Heart right ventricle (tissue), 16 donors: ENCODE results near the gene PRR15L. TPM values are rescaled to one million over a fixed set of nuclear protein-coding genes. Genes with fewer than 3 reads are reported as not detected.
A peak's percentile ranks its signal among the peaks of the same experiment; 100 is the strongest.

Experiments
- ATAC-seq, 8 donors: fragments of 200-7000 bp; cut with Tn5 transposase; one replicate each; pipeline ENCODE4 v1.9.1; 2020; ENCODE audit warnings: mild to moderate bottlenecking in 8 of 8, moderate library complexity in 8 of 8, moderate number of reproducible peaks in 1 of 8
- DNase-seq, 2 donors: peaks; one replicate each; pipeline ENCODE4 v3.0.0-alpha.2; 2020
- H3K27ac ChIP-seq, 10 donors: fragments of 200-600 bp; sonication (generic) in 2 of 10; one replicate each; pipeline versions ENCODE4 v1.5.0 to v1.8.0; 2020 to 2022; ENCODE audit warnings: mild to moderate bottlenecking in 3 of 10
- H3K27me3 ChIP-seq, 7 donors: fragments of 200-600 bp; one replicate each; pipeline ENCODE4 v1.8.0; 2021 to 2022; ENCODE audit warnings: mild to moderate bottlenecking in 2 of 7
- H3K36me3 ChIP-seq, 9 donors: fragments of 200-600 bp; sonication (generic) in 1 of 9; one replicate each; pipeline versions ENCODE4 v1.5.0 to v1.8.0; 2020 to 2022; ENCODE audit warnings: mild to moderate bottlenecking in 2 of 9
- H3K4me1 ChIP-seq, 9 donors: fragments of 200-600 bp; sonication (generic) in 1 of 9; one replicate each; pipeline versions ENCODE4 v1.5.0 to v1.8.0; 2020 to 2022; ENCODE audit warnings: mild to moderate bottlenecking in 4 of 9
- H3K4me3 ChIP-seq, 10 donors: fragments of 200-600 bp; sonication (generic) in 2 of 10; one replicate each; pipeline versions ENCODE4 v1.5.0 to v1.8.0; 2020 to 2022; ENCODE audit warnings: mild to moderate bottlenecking in 7 of 10, moderate library complexity in 2 of 10
- H3K9me3 ChIP-seq, 11 donors: fragments of 200-600 bp in 10 of 11; sonication (generic) in 2 of 11; one replicate each; pipeline versions ENCODE4 v1.5.0 to v1.8.0; 2013 to 2022; ENCODE audit warnings: mild to moderate bottlenecking in 2 of 11, control low read depth in 1 of 11, moderate library complexity in 1 of 11
- WGBS, 2 donors: extraction: QIAGEN DNeasy Blood & Tissue Kit; methylation state at CpG; one replicate each; pipeline ENCODE4 v1.1.7; 2013; ENCODE audit warnings: inconsistent platforms in 1 of 2; 5-methylcytosine and 5-hydroxymethylcytosine counted together
- intact Hi-C, 10 donors: fragments of 100-400 bp; cut with DNase I; formaldehyde crosslinking; loops; one replicate each; pipeline versions ENCODE4 v1.11.1 to v1.14.2; 2022
- polyA plus RNA-seq, 2 donors: library from polyadenylated mRNA; stranded (reverse); fragments of 200-250 nt; gene quantifications; one replicate each; pipeline ENCODE4 v1.2.3, GENCODE V29; 2013
- total RNA-seq, 10 donors: library from RNA; stranded (reverse); fragmentation: NEBNext Ultra II Directional in 3 of 10; extraction: Animal tissue kit (Norgen Biotek cat#: 25700) in 3 of 10; gene quantifications; one replicate each; pipeline versions ENCODE4 v1.2.1 to v1.2.4, GENCODE V29; 2021 to 2023
- TF ChIP-seq, protein P1 (sequence below), 9 donors: fragments of 200-600 bp; sonication (generic) in 2 of 9; IDR thresholded peaks; one replicate each; pipeline versions ENCODE4 v1.5.0 to v1.8.0; 2021 to 2022; ENCODE audit warnings: antibody characterized with exemption in 9 of 9, mild to moderate bottlenecking in 5 of 9, moderate library complexity in 1 of 9
- donor health status: Arrhythmogenic right ventricular cardiomyopathy.
- donor health status: ischemic (EF 13 %, LVEDD 7.1; RV severe dilation, severe dysfunction).
- donor health status: healthy with polysubstance abuse.
- donor health status: DM: no; HTN: yes; CAD: no.
- donor health status: DM: no; HTN: no; CAD: no.
- donor health status: ischemic (EF 25% LVEDD 6.9; RV normal size, moderate dysfunction).
- donor health status: ischemic (EF 25% LVEDD 5.7; RV mildly dilated, moderate dysfunction).
- donor health status: healthy.
- donor health status: DM: yes; HTN: yes; CAD: no.
- donor health status: Ischemic cardiomyopathy.
- donor health status: ischemic (EF 35%, LVEDD 5.7; RV mildly dilated, moderate dysfunction).
- donor health status: nonischemic (EF 11% LVEDD 7.7; RV severe dilation, severe dysfunction).
- donor health status: DM: yes; HTN: yes; CAD: no.
- donor health status: PGD.
- donor health status: ischemic (EF 29% LVEDD 5.4; RV normal size, mild dysfunction).
- donor health status: nonischemic (EF 23%, LVEDD 6.1; RV moderate dilation, normal function).

PRR15L gene
- total and polyA plus RNA-seq, 12 donors = not detected

GRCh38 chr17:47946516-47946915 lies 11.2 kb downstream of the PRR15L start:
- Histone ChIP-seq H3K27me3 (no peaks in the 10 kb centered on the region), H3K9me3 (no peaks in the 10 kb centered on the region), H3K4me3 (no peak overlapping the region), H3K27ac (peak overlapping the region in 4 of 10 donors; percentile 15 to 65 (median 49)), H3K36me3 (peaks cover 0 to 41% (median 0%) of the 10 kb centered on the region in 9 donors), H3K4me1 (peaks cover 8 to 61% (median 41%) of the 10 kb centered on the region in 9 donors)
- intact Hi-C loops = loop anchor here in 9 of 10 donors (2.0 to 10.0 kb wide), 7 partner anchors 49 to 188 kb away; partner anchors contain the start of genes SCRN2 (in 8 of the 9) and SP2 (in 4 of the 9)
- TF ChIP-seq, protein P1, sequence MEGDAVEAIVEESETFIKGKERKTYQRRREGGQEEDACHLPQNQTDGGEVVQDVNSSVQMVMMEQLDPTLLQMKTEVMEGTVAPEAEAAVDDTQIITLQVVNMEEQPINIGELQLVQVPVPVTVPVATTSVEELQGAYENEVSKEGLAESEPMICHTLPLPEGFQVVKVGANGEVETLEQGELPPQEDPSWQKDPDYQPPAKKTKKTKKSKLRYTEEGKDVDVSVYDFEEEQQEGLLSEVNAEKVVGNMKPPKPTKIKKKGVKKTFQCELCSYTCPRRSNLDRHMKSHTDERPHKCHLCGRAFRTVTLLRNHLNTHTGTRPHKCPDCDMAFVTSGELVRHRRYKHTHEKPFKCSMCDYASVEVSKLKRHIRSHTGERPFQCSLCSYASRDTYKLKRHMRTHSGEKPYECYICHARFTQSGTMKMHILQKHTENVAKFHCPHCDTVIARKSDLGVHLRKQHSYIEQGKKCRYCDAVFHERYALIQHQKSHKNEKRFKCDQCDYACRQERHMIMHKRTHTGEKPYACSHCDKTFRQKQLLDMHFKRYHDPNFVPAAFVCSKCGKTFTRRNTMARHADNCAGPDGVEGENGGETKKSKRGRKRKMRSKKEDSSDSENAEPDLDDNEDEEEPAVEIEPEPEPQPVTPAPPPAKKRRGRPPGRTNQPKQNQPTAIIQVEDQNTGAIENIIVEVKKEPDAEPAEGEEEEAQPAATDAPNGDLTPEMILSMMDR (IDR thresholded peaks at IDR 0.05) = no peak
- ATAC-seq (no peak), DNase-seq (no peak)
- 89 to 92% methylated on average over 6 of the region's 6 CpGs for WGBS, 2 donors

DNA sequence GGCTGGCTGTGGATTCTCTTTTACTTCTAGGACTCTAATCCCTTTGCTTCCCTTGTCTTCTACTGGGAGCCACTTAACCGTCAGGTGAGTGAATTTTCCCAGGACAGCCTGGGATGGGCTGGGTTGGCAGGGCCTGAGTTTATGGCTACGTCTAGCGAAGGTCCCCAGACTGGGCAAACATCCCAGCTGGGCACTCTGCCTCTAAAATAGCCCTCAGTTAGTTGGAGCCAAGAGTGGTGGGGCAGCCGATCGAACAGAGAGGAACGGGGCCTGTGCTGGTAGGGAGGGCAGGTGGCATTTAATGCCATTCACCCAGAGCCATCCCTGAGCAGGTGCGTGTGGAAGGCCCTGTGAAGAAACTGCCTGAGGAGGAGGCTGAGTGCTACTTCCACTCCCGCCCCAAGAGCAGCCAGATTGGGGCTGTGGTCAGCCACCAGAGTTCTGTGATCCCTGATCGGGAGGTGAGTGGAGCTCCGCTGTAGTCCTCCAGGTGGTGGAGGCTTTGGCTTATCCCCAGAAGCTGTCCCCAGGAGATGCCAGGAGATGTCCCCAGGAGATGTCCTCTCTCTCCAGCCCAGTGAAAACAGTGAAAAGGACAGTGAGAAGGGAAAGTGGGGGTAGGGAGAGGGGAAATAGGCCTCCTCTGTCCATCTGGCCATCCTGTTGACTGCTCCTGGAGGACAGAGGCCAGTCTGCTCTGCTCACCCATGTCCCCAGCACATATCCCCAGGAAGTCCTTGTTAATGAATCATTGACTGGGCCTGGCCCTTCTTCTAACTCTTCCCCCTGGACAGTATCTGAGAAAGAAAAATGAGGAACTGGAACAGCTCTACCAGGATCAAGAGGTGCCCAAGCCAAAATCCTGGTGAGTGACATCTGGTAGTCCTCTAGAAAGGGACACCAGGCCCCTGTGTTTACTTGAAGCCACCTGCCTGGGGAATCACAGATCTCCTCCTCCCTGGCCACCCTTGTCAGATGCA lies 11.9 kb downstream of the PRR15L start:
- TF ChIP-seq, protein P1 (IDR thresholded peaks at IDR 0.05) = no peak
- WGBS, 2 donors = 60 to 78% methylated on average over 10 of the region's 10 CpGs
- Histone ChIP-seq H3K36me3 (peaks cover 0 to 41% (median 0%) of the 10 kb centered on the region in 9 donors), H3K4me1 (peaks cover 8 to 63% (median 44%) of the 10 kb centered on the region in 9 donors), H3K4me3 (no peak overlapping the region), H3K9me3 (no peaks in the 10 kb centered on the region), H3K27me3 (no peaks in the 10 kb centered on the region), H3K27ac (peak overlapping the region in 4 of 10 donors; percentile 18 to 65 (median 49))
- DNase-seq (no peak), ATAC-seq (no peak)
- intact Hi-C loops = loop anchor here in 9 of 10 donors (2.0 to 10.0 kb wide), 7 partner anchors 49 to 189 kb away; partner anchors contain the start of genes SCRN2 (in 8 of the 9) and SP2 (in 4 of the 9)

DNA sequence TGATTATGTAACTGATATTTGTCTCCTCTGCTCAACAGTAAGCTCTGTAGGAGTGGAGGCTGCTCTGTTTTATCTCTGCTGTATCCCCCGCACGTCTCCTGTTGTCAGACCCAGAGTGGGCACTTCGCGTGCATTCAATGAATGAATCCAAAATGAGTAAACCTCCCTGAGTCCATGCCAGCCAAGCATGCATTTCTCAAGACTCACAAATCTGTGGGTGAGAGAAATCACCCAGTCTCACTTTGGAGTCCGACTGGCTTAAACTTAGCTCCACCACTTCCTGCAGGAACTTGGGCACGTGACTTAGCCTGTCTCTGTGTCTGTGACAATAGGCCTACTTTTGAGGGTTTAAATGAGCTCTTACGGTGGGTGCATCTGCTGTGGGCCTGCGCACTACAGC lies 12.6 kb downstream of the PRR15L start:
- DNase-seq = no peak
- TF ChIP-seq, protein P1 (IDR thresholded peaks at IDR 0.05) = no peak
- Histone ChIP-seq H3K27me3 (no peaks in the 10 kb centered on the region), H3K4me3 (no peak overlapping the region), H3K27ac (peak overlapping the region in 4 of 10 donors; percentile 7 to 65 (median 23)), H3K4me1 (peaks cover 8 to 67% (median 48%) of the 10 kb centered on the region in 9 donors), H3K36me3 (peaks cover 0 to 41% (median 0%) of the 10 kb centered on the region in 9 donors), H3K9me3 (no peaks in the 10 kb centered on the region)
- 71 to 72% methylated on average over 8 of the region's 8 CpGs for WGBS, 2 donors
- intact Hi-C loops = loop anchor here in 9 of 10 donors (5.0 to 10.0 kb wide), 6 partner anchors 48 to 190 kb away; partner anchors contain the start of genes SCRN2 (in 7 of the 9) and SP2 (in 4 of the 9)
- no peak for ATAC-seq

DNA sequence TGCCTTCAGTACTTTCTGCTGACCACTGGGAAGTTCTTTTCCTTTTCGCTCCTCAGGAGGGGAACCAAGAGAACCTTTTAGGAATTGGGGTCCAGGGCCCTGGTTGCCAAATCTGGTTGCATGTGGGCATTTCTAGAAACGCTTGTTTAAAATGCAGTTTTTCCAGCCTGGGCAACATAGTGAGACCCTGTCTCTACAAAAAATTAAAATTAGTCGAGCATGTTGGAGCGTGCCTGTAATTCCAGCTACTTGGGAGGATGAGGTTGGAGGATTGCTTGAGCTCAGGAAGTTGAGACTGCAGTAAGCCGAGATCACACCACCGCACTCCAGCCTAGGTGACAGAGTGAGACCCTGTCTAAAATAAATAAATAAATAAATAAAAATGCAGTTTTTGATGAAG lies 15.1 kb downstream of the PRR15L start:
- ATAC-seq (no peak), DNase-seq (no peak)
- 78 to 79% methylated on average over 6 of the region's 6 CpGs for WGBS, 2 donors
- Histone ChIP-seq H3K27ac (peak overlapping the region in 3 of 10 donors; percentile 84 to 90 (median 84)), H3K9me3 (no peaks in the 10 kb centered on the region), H3K4me1 (peaks cover 0 to 51% (median 34%) of the 10 kb centered on the region in 9 donors), H3K27me3 (no peaks in the 10 kb centered on the region), H3K4me3 (peak overlapping the region in 6 of 10 donors; percentile 63 to 95 (median 81)), H3K36me3 (peaks cover 0 to 31% (median 0%) of the 10 kb centered on the region in 9 donors)
- intact Hi-C loops = loop anchor here in 9 of 10 donors (5.0 to 10.0 kb wide), 5 partner anchors 35 to 192 kb away; partner anchors contain the start of genes SCRN2 (in 4 of the 9) and SP2 (in 2 of the 9)
- TF ChIP-seq, protein P1 (IDR thresholded peaks at IDR 0.05) = no peak
